Measurements from ENCODE around the gene RNF157. TPM values are rescaled to one million over a fixed set of nuclear protein-coding genes. Genes with fewer than 3 reads are reported as not detected.

The RNF157 gene
- total RNA-seq, 3 donors from 2014 or later, result 11.6 to 45.8 (median 17.5) TPM

DNA sequence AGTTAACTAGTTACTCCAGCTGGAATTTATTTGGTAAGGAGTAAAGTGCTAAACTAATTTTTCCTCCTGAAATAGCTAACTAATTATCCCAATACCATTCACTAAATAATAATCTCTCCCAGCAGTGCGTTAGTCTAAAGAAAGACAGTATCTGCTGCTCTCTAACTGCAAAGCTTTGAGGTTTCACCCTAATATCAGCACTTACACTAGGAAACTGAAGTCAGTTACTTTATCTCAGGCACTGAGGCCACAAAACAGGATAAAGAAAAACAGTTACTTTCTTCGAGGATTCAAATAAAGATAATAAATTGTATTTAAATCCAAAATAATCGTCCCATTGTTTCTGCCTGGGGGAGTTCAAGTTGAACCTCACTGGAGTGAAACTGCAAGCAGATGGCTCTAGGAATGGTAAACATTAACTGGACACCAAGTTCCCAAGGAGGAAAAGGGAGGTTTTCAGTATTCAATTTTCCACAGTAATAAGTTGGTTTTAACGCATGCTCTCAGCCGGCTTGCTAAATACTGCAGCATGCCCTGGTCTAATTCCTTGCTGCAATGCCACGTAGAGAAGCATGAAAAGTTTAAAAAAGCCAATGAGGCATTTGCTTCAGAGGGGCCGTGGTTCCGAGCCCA, 79.3 kb downstream of the RNF157 start:
- no peak overlapping the region for H3K4me3 ChIP-seq
- no peak for DNase-seq
- no peaks in the 10 kb centered on the region for H3K36me3 ChIP-seq (ENCODE audit: low read depth)
- intact Hi-C loops (cut with DNase I, micrococcal nuclease), result no loop called here
- TF ChIP-seq CTCF (IDR thresholded peaks at IDR 0.05), result no peak
- ATAC-seq, result no peak
- H3K9me3 ChIP-seq, result no peaks in the 10 kb centered on the region
- H3K4me1 ChIP-seq (ENCODE audit: low read depth), result peaks cover under 1% of the 10 kb centered on the region

- intact Hi-C loops (cut with DNase I, micrococcal nuclease), result no loop called here
- TF ChIP-seq CTCF (IDR thresholded peaks at IDR 0.05), result no peak
- no peak overlapping the region for H3K4me3 ChIP-seq
- no peak for ATAC-seq
- no peaks in the 10 kb centered on the region for H3K9me3 ChIP-seq
- H3K36me3 ChIP-seq (ENCODE audit: low read depth), result no peaks in the 10 kb centered on the region
- H3K4me1 ChIP-seq (ENCODE audit: low read depth), result peaks cover 3% of the 10 kb centered on the region
- no peak for DNase-seq
These were observed 81.1 kb downstream of the RNF157 start for GRCh38 chr17:76159157-76159556.

GRCh38 chr17:76157759-76158158, 82.5 kb downstream of the RNF157 start:
- no peaks in the 10 kb centered on the region for H3K36me3 ChIP-seq (ENCODE audit: low read depth)
- no peak for TF ChIP-seq CTCF (IDR thresholded peaks at IDR 0.05)
- no peak for DNase-seq
- H3K4me3 ChIP-seq, result no peak overlapping the region
- intact Hi-C loops (cut with DNase I, micrococcal nuclease), result no loop called here
- H3K9me3 ChIP-seq, result no peaks in the 10 kb centered on the region
- peaks cover 3% of the 10 kb centered on the region for H3K4me1 ChIP-seq (ENCODE audit: low read depth)
- no peak for ATAC-seq

DNA sequence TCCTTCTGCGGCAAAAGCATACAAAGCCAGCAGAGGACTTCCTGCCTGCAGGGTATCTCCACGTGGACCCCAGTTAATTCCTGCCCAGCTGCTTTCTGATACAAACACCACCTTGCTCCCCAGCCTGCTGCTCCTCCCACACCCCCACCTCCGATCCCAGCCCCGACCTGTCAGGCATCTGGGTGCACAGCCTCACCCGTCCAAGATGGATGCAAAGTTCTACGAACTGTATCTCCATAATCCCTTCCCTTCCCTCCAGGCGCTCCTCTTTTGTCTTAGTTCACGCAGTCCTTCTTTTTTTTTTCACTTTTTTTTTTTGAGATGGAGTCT, 83.7 kb downstream of the RNF157 start:
- no peak for DNase-seq
- Histone ChIP-seq H3K9me3 (no peaks in the 10 kb centered on the region), H3K36me3 (ENCODE audit: low read depth) (no peaks in the 10 kb centered on the region), H3K4me1 (ENCODE audit: low read depth) (peaks cover 3% of the 10 kb centered on the region), H3K4me3 (no peak overlapping the region)
- intact Hi-C loops (cut with DNase I, micrococcal nuclease), result no loop called here
- no peak for ATAC-seq
- TF ChIP-seq CTCF (IDR thresholded peaks at IDR 0.05), result no peak

GRCh38 chr17:76155988-76156661, 84.2 kb downstream of the RNF157 start:
- Histone ChIP-seq H3K4me3 (no peak overlapping the region), H3K9me3 (no peaks in the 10 kb centered on the region), H3K4me1 (ENCODE audit: low read depth) (peaks cover 3% of the 10 kb centered on the region), H3K36me3 (ENCODE audit: low read depth) (no peaks in the 10 kb centered on the region)
- no peak for TF ChIP-seq CTCF (IDR thresholded peaks at IDR 0.05)
- intact Hi-C loops (cut with DNase I, micrococcal nuclease), result no loop called here
- ATAC-seq, result peak; percentile 91
- peak in 1 of 3 donors; percentile 47 for DNase-seq

Measured in mucosa of descending colon (tissue), 3 donors.